HG02588 (cell line): ENCODE measurements around the gene SLAMF6.

Experiments
- ATAC-seq: cut with Tn5 transposase; IDR thresholded peaks from one replicate; pipeline ENCODE4 v1.9.1; 2021; ENCODE audit warnings: mild to moderate bottlenecking, moderate library complexity; ENCODE audit not compliant: unreplicated experiment

The SLAMF6 gene

GRCh38 chr1:160472112-160472511 lies 50.9 kb downstream of the SLAMF6 start:
- no peak for ATAC-seq

- no peak for ATAC-seq
These were observed 51.8 kb downstream of the SLAMF6 start for GRCh38 chr1:160471253-160471652.

GRCh38 chr1:160467576-160467975 lies 55.5 kb downstream of the SLAMF6 start:
- no peak for ATAC-seq

- ATAC-seq, result no peak
These were observed 56.1 kb downstream of the SLAMF6 start for GRCh38 chr1:160466961-160467360.

DNA sequence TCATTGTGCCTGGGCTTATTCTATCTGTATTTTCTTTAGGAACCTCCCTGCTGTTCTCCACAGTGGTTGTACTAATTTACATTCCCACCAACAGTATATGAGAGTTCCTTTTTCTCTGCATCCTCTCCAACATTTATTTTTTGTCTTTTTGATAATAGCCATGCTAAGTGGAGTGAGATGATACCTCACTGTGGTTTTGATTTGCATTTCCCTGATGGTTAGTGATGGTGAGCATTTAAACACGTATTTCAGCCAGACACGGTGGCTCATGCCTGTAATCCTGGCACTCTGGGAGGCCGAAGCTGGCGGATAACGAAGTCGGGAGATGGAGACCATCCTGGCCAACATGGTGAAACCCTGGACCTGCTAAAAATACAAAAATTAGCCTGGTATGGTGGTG lies 57.9 kb downstream of the SLAMF6 start:
- no peak for ATAC-seq

- no peak for ATAC-seq
These were observed 62.3 kb downstream of the SLAMF6 start for GRCh38 chr1:160460683-160461287.

- peak; percentile 39 for ATAC-seq
These were observed 62.8 kb downstream of the SLAMF6 start for GRCh38 chr1:160460214-160460642.

- no peak for ATAC-seq
These were observed 63.4 kb downstream of the SLAMF6 start for GRCh38 chr1:160459687-160460086.

DNA sequence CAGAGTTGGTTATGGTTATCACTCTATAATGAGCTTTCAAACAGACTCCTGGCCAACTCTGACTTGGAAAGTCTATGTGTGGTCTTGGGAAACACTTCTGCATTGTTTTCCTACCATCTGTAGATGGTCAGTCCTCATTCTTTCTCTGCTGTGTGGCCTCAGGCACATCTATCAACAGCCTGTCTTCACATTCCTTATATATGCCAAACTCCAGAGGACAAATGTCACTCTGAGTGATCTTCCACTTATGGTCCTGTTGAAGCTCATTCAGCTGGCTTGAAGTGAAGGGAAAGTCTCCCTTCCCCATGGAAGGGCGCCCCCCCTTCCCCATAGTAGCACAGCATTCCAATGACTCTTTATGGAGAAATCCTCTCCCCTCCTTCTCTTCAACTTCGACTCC lies 64.0 kb downstream of the SLAMF6 start:
- no peak for ATAC-seq

- no peak for ATAC-seq
These were observed 67.9 kb downstream of the SLAMF6 start for GRCh38 chr1:160455153-160455517.

- ATAC-seq, result peak; percentile 36
These were observed 68.5 kb downstream of the SLAMF6 start for GRCh38 chr1:160454371-160455152.

- peak; percentile 38 for ATAC-seq
These were observed 69.6 kb downstream of the SLAMF6 start for GRCh38 chr1:160453443-160453842.

- ATAC-seq, result no peak
These were observed 71.2 kb downstream of the SLAMF6 start for GRCh38 chr1:160451859-160452232.

GRCh38 chr1:160451119-160451858 lies 71.8 kb downstream of the SLAMF6 start:
- ATAC-seq, result peak; percentile 50

- no peak for ATAC-seq
These were observed 73.6 kb downstream of the SLAMF6 start for GRCh38 chr1:160449494-160449893.

GRCh38 chr1:160446945-160447600 lies 76.0 kb downstream of the SLAMF6 start:
- ATAC-seq, result no peak

DNA sequence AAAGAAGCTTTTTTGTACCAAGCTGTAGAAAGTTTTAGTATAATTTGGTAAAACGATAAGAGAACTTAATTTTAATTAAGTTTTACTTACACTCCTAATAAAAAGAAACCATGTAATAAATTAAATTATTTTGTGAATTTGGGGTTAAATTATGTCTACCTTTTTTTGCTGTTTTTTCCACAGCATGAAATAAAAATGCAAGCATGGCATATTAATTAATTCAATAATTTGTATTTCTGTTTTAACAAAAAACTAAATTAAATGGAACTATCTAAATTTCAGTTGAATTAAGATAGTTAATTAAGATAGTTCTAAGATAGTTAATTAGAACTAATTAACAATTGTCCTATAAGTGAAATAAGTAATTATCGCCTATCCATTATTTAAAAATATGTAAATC lies 83.3 kb downstream of the SLAMF6 start:
- no peak for ATAC-seq

DNA sequence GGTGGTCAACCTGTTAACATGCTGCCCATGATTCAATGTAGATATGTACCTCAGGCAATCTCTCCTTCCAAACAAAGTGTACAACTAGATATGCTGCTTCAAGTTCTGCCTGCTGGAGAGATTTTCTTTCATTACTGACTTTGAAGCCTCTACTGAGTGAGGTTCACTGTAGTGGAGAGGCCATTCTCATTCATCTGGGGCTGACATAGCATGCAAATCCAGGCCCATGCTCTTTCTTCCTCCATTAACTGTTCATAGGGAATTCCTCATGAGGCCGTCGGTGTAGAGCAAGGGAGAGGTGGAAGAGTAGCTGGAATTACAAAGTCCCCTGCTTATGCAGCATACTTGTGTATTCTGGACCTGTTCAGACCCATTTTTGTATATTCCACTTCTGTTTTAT lies 84.1 kb downstream of the SLAMF6 start:
- no peak for ATAC-seq

- no peak for ATAC-seq
These were observed 84.6 kb downstream of the SLAMF6 start for GRCh38 chr1:160438317-160438918.

DNA sequence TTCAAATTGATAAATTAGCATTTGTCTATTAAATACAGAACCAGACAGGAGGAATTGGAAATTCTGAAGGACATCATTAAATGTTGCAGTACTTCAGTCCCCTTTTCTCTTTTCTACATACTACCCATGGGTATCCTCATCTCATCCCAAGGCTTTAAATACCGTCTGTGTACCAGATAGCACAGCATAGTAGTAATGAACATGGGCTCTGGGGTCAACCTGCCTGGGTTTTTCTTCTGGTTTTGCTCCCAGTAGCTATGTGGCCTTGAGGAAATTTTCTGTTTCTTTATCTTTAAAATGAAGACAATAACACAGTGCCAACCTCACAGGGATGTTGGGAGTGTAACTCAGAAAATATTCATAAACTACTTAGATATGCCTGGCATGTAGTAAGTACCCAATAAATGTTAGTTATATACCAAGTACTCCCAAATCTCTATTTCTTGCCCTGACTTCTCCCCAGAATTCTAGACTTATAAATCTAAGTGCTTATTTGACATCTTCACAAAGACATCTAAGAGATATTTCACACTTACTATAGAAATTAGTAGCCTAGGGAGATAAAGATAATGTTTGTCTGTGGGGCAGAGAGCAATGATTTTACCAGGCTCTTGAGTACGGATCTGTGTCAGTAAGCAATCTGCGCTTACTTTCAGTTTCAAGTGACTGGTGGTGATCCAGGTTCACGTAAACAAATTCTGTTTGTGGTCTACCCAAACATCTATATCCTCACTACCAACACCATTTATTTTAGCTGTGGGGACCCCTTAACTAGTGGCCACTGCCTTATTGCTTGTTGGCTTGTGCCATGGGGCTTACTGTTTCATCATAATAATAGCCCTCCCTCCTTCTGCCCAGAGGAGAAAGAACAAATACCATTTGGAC lies 85.4 kb downstream of the SLAMF6 start:
- no peak for ATAC-seq
